ENCODE data around the gene PDP2.
A peak's percentile ranks its signal among the peaks of the same experiment; 100 is the strongest.

Gene PDP2

GRCh38 chr16:66903544-66904427 lies 23.5 kb downstream of the PDP2 start:
- no peak for DNase-seq (ENCODE audit: low spot score)

DNA sequence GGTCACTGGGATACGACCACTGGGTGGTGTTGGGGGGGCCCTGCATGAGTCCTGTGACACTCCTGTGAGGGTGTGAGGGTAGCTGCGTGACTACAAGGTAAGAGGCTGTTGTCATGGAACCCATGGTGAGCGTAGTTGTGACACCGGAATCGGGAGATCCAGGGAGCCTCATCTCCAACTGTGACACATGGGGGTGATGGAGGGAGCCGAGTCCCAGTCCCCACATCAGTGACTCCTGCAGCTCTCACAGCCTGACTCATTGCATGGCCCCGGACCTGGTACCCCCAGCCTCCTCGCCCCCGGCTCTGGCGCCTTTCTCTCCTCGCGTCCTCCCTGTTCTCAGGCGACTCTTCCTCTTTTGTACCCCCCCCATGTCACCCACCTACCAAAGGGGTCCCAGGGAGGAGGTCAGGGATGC lies 24.1 kb downstream of the PDP2 start:
- no peak for DNase-seq (ENCODE audit: low spot score)

DNA sequence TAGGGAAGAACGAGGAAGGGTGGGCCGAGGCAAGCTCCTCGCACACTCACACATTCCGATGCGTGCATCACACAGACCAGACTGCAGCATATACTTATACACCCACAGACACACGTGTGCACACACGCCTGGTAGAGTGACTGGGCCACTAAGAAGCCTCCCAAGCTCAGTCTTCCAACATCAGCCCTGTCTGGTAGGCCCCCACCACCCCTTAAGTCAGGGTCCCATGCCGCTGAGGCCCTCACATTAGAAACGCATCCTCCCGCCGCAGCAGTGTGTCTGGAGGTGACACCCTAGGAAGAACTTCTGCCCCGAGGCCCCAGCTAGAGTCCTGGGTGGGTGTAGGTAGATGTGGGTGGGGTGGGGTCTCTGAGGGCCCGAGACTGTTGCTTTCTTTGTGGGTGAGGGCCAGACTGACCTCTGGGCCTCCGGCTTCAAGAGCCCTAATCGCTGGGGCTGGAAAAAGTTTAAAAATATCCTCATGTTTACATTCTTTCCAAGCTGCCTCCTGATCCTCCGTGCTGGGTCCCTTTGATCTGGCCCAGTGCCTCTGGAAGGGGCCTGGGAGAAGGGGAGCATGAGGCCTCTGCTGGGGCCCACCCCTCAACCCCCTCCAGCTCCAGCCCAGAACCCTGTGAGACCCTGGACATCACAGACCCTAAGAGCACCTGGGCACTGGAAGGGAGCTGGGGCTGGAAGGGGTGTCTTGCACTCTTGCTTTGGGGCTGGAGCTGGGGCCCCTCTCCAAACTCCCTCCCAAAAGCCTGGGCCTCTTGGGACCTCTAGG lies 24.7 kb downstream of the PDP2 start:
- no peak for DNase-seq (ENCODE audit: low spot score)

GRCh38 chr16:66905633-66906539 lies 25.6 kb downstream of the PDP2 start:
- DNase-seq (ENCODE audit: low spot score) = peak; percentile 17

- DNase-seq (ENCODE audit: low spot score) = no peak
Measured at GRCh38 chr16:66906916-66907836, 26.9 kb downstream of the PDP2 start.

- DNase-seq (ENCODE audit: low spot score) = no peak
Measured at GRCh38 chr16:66908116-66908515, 27.8 kb downstream of the PDP2 start.

- no peak for DNase-seq (ENCODE audit: low spot score)
Measured at GRCh38 chr16:66908762-66909559, 28.6 kb downstream of the PDP2 start.

GRCh38 chr16:66910175-66910940 lies 30.0 kb downstream of the PDP2 start:
- DNase-seq (ENCODE audit: low spot score) = no peak

DNA sequence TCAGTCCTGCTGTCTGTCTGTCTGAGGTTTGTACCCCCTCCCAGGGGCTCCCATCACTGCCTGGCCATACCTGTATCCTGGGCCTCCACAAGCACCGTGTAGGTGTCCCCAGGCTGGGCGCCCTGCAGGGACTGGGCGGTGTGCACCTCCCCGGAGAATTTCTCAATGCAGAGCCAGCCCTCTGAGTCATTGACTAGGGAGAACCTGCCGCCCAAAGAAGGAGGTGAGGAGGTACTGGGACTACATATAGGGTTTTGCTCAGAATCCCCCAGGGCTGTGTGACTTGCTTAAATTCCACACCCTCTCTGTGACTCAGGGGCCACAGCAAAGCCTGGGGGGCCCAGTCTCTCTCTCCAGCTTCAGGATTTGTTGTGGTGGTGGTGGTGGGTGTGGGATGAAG lies 30.8 kb downstream of the PDP2 start:
- no peak for DNase-seq (ENCODE audit: low spot score)

- DNase-seq (ENCODE audit: low spot score) = no peak
Measured at GRCh38 chr16:66911801-66912200, 31.5 kb downstream of the PDP2 start.

DNA sequence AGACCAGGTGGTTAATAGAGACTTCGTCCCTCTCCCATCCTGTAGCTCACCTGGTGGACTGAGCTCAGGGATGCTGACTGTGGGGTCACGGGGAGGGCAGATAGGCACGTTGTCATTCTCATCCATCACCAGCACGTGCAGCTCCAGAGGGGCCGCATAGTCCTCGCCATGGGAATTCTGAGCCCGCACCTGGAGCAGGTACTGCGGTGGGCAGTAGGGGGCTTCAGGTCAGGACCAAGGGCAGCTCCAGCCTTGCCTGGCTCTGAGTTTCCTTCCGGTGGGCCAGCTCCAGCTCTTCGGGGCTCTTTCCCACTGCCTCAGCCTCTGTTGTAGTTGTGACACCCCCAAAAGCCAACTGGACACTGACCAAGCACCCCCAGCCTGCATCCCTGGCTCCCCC lies 32.8 kb downstream of the PDP2 start:
- DNase-seq (ENCODE audit: low spot score) = no peak

DNA sequence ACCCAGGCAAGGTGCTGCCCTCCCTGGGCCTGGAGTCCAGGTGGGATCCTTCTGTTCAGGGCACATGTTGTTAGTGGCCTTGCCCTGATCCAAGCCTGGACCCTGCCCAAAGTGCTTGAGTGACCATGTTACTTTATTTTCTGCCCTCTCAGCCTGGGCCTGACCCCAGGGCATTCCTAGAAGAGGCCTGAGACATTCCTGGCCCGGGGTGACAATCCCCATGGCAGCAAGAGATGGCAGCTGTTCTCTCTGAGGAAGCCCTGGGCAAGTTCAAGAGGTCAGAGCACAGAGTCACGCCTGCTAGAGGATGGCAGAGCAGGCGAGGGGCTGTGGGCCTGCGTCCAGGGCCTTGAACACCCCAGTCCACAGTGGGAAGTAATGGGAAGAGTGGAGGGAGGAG lies 33.4 kb downstream of the PDP2 start:
- no peak for DNase-seq (ENCODE audit: low spot score)

GRCh38 chr16:66914541-66914940 lies 34.2 kb downstream of the PDP2 start:
- DNase-seq (ENCODE audit: low spot score) = no peak

GRCh38 chr16:66915041-66915440 lies 34.7 kb downstream of the PDP2 start:
- DNase-seq (ENCODE audit: low spot score) = no peak

GRCh38 chr16:66916518-66916917 lies 36.2 kb downstream of the PDP2 start:
- no peak for DNase-seq (ENCODE audit: low spot score)

- DNase-seq (ENCODE audit: low spot score) = no peak
Measured at GRCh38 chr16:66917741-66918140, 37.4 kb downstream of the PDP2 start.

DNA sequence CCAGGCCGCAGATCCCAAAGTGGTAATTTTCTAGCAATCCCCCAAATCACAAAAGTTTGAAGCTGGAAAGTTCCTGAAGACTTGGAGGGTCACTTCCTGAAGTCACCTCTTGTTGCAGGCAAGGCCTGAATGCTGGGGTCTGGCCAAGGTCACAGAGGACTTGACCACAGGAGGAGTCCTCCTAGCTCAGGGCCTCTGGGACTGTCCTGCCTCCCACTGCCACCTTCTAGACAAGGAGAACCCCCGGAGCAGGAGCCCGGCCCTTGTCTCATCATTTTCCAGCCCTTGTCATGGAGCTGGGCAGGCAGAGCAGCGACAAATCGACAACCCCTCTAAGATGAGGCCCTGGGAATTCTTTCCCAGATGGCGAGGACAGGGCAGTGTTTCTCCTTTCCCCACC lies 38.0 kb downstream of the PDP2 start:
- no peak for DNase-seq (ENCODE audit: low spot score)

- no peak for DNase-seq (ENCODE audit: low spot score)
Measured at GRCh38 chr16:66918803-66919568, 38.7 kb downstream of the PDP2 start, which contains the start of gene CDH16. TSS of gene CDH16 (minus strand) at chr16:66918885. CDS start at chr16:66918065, 820 bp downstream.

All from activated CD4-positive, alpha-beta T cell treated with anti-CD3 and anti-CD28 coated beads, Interleukin-2, Interleukin-4, amounts not matched to agents 100 ng/mL and 50 ng/mL, durations not matched to agents 16 hours and 8 hours (primary cell).